ENCODE results near the gene PIK3CD.

- TF ChIP-seq CTCF (conservative IDR thresholded peaks at IDR 0.05) (no peak), EZH2 (IDR thresholded peaks at IDR 0.05; ENCODE audit: low read depth) (no peak)
These were observed 3.5 kb downstream of the PIK3CD start for GRCh38 chr1:9654834-9655723.

Data from PC-9 (cell line).